PC-9 (cell line): ENCODE measurements around the gene NFKB2. TPM values are rescaled to one million over a fixed set of nuclear protein-coding genes. Genes with fewer than 3 reads are reported as not detected.
A peak's percentile ranks its signal among the peaks of the same experiment; 100 is the strongest.

Experiments
- BruUV-seq: library from RNA; stranded (reverse); fragments of 400-500 nt; replicated peaks from 2 replicates; lab custom pipeline; 2021; lab: Mats Ljungman, UMichigan
- CTCF ChIA-PET: fragments of 300-600 bp; sonication (Branson Sonifier 250); formaldehyde crosslinking; loops from one replicate; lab custom pipeline; 2022; ENCODE audit warnings: antibody characterized with exemption; lab: Charles Lee
- POLR2A ChIA-PET: fragments of 300-600 bp; sonication (Branson Sonifier 250); formaldehyde crosslinking; loops from one replicate; lab custom pipeline; 2022; ENCODE audit warnings: antibody characterized with exemption; ENCODE audit not compliant: unreplicated experiment; lab: Charles Lee
- DNase-seq, 2 experiments: peaks; one replicate each; pipeline versions ENCODE4 v3.0.0 to v3.0.0-alpha.2; 2015 to 2022; ENCODE audit warnings: mixed read lengths in 1 of 2
- H2AFZ ChIP-seq: fragments of 200-600 bp; sonication (generic); 2 replicates; pipeline ENCODE4 v1.8.1; 2017; ENCODE audit warnings: antibody characterized with exemption
- H3F3A ChIP-seq: fragments of 200-600 bp; sonication (generic); 2 replicates; pipeline ENCODE4 v1.8.1; 2017; ENCODE audit warnings: antibody characterized with exemption, mild to moderate bottlenecking, low read depth; ENCODE audit not compliant: insufficient read depth
- H3K27ac ChIP-seq: fragments of 200-600 bp; sonication (generic); 2 replicates; pipeline ENCODE4 v1.6.1; 2016; ENCODE audit warnings: mixed run types
- H3K27me3 ChIP-seq: fragments of 200-600 bp; sonication (generic); 2 replicates; pipeline ENCODE4 v1.6.1; 2016; ENCODE audit warnings: low read depth, mixed run types; ENCODE audit not compliant: insufficient read depth
- H3K36me3 ChIP-seq: fragments of 200-600 bp; sonication (generic); 2 replicates; pipeline ENCODE4 v1.6.1; 2016; ENCODE audit warnings: low read depth, mixed run types
- H3K4me1 ChIP-seq: fragments of 200-600 bp; sonication (generic); replicated peaks from 2 replicates; pipeline ENCODE4 v1.6.1; 2016; ENCODE audit warnings: mixed run types; ENCODE audit not compliant: insufficient read depth
- H3K4me2 ChIP-seq: fragments of 200-600 bp; sonication (generic); 2 replicates; pipeline ENCODE4 v1.6.1; 2017; ENCODE audit warnings: mixed run types
- H3K4me3 ChIP-seq: fragments of 200-600 bp; sonication (generic); 2 replicates; pipeline ENCODE4 v1.6.1; 2016; ENCODE audit warnings: mixed run types
- H3K79me2 ChIP-seq: fragments of 200-600 bp; sonication (generic); 2 replicates; pipeline ENCODE4 v1.6.1; 2017; ENCODE audit warnings: low read depth, mixed run types
- H3K9me2 ChIP-seq: fragments of 200-600 bp; sonication (generic); 2 replicates; pipeline ENCODE4 v1.8.1; 2017; ENCODE audit warnings: mild to moderate bottlenecking; ENCODE audit not compliant: insufficient read depth
- H3K9me3 ChIP-seq: fragments of 200-600 bp; sonication (generic); 2 replicates; pipeline ENCODE4 v1.8.1; 2016; ENCODE audit warnings: low read depth; ENCODE audit not compliant: insufficient read depth
- H4K20me1 ChIP-seq: fragments of 200-600 bp; sonication (generic); 2 replicates; pipeline ENCODE4 v1.8.1; 2017; ENCODE audit not compliant: insufficient read depth
- CTCF ChIP-seq: fragments of 200-600 bp; sonication (generic); conservative IDR thresholded peaks from 2 replicates; pipeline ENCODE4 v1.6.1; 2017; ENCODE audit warnings: mixed run types, antibody characterized with exemption, mild to moderate bottlenecking, moderate library complexity
- EZH2 ChIP-seq: fragments of 200-600 bp; sonication (generic); IDR thresholded peaks from 2 replicates; pipeline ENCODE4 v1.8.0; 2017; ENCODE audit warnings: antibody characterized with exemption, low read depth
- intact Hi-C: fragments of 100-400 bp; cut with micrococcal nuclease; formaldehyde crosslinking; loops from one replicate; pipeline ENCODE4 v1.10.0; 2022; ENCODE audit not compliant: unreplicated experiment
- total RNA-seq: library from RNA; stranded (reverse); gene quantifications from 2 replicates; pipeline ENCODE4 v1.2.3, GENCODE V29; 2021

The NFKB2 gene
- total RNA-seq, 1 experiment from 2014 or later: 26.3 TPM

GRCh38 chr10:102420714-102421506, 25.4 kb downstream of the NFKB2 start, which contains the start of gene FBXL15:
Gene FBXL15 (plus strand): TSS chr10:102420836. CDS start chr10:102421130, 294 bp downstream.
- Histone ChIP-seq H3K79me2 (no peaks in the 10 kb centered on the region), H3K27me3 (0 out of 2 replicates have a peak, but pooled peaks cover 4% of the 10 kb centered on the region), H3K36me3 (no peaks in the 10 kb centered on the region), H3F3A (no peaks in the 10 kb centered on the region; the same call in 1 of the 2 replicates), H3K4me3 (peak within 1 kb of the TSS; percentile 94), H3K4me2 (peak within 1 kb of the TSS; percentile 97), H2AFZ (peak within 1 kb of the TSS; percentile 94), H3K27ac (peak within 1 kb of the TSS; percentile 57), H3K9me2 (no peaks in the 10 kb centered on the region), H4K20me1 (no peaks in the 10 kb centered on the region), H3K4me1 (peaks cover 5% of the 10 kb centered on the region; the same call in 1 of the 2 replicates), H3K9me3 (no peaks in the 10 kb centered on the region)
- CTCF ChIA-PET: interaction anchor here (0.5 to 0.6 kb wide), 3 partner anchors 157 to 953 kb away, joined by 3 to 4 read pairs (median 3); no protein-coding TSS in a partner anchor
- POLR2A ChIA-PET: interaction anchor here (0.6 to 0.7 kb wide), 3 partner anchors 30 to 121 kb away, joined by 3 to 7 read pairs (median 5); no protein-coding TSS in a partner anchor
- TSS peak; percentile 58 for BruUV-seq
- intact Hi-C loops: loop anchor here (2.0 to 5.0 kb wide), 3 partner anchors 18 to 161 kb away; no protein-coding TSS in a partner anchor
- peak; percentile 85 to 89 for DNase-seq
- TF ChIP-seq EZH2: no peak
- no peak for TF ChIP-seq CTCF

GRCh38 chr10:102421507-102421756, 25.9 kb downstream of the NFKB2 start:
- Histone ChIP-seq H3K79me2 (no peaks in the 10 kb centered on the region), H3K36me3 (no peaks in the 10 kb centered on the region), H3K27ac (peak overlapping the region; percentile 57; the same call in 1 of the 2 replicates), H3K9me2 (no peaks in the 10 kb centered on the region), H3K27me3 (no peaks in the 10 kb centered on the region), H2AFZ (peak overlapping the region; percentile 94), H4K20me1 (no peaks in the 10 kb centered on the region), H3F3A (no peaks in the 10 kb centered on the region; the same call in 1 of the 2 replicates), H3K4me3 (peak overlapping the region; percentile 94), H3K4me1 (peaks cover 5% of the 10 kb centered on the region; the same call in 1 of the 2 replicates), H3K4me2 (peak overlapping the region; percentile 97), H3K9me3 (no peaks in the 10 kb centered on the region)
- intact Hi-C loops: loop anchor here (2.0 to 5.0 kb wide), 3 partner anchors 19 to 161 kb away; no protein-coding TSS in a partner anchor
- POLR2A ChIA-PET: interaction anchor here (0.6 kb wide), 2 partner anchors 40 to 120 kb away, joined by 5 to 7 read pairs; no protein-coding TSS in a partner anchor
- no TSS peak for BruUV-seq
- DNase-seq: no peak
- CTCF ChIA-PET: interaction anchor here (0.6 kb wide), 1 partner anchor 251 kb away, joined by 4 read pairs; no protein-coding TSS in a partner anchor
- TF ChIP-seq EZH2 (no peak), CTCF (no peak)

- Histone ChIP-seq H3F3A (no peaks in the 10 kb centered on the region; the same call in 1 of the 2 replicates), H3K27ac (0 out of 2 replicates have a peak overlapping the region, but pooled peaks have one; percentile 57), H3K4me3 (peak overlapping the region; percentile 94), H2AFZ (peak overlapping the region; percentile 94), H4K20me1 (no peaks in the 10 kb centered on the region), H3K9me2 (no peaks in the 10 kb centered on the region), H3K36me3 (no peaks in the 10 kb centered on the region), H3K27me3 (no peaks in the 10 kb centered on the region), H3K4me2 (peak overlapping the region; percentile 97), H3K79me2 (no peaks in the 10 kb centered on the region), H3K9me3 (no peaks in the 10 kb centered on the region), H3K4me1 (peaks cover 5% of the 10 kb centered on the region; the same call in 1 of the 2 replicates)
- intact Hi-C loops: loop anchor here (1.0 to 5.0 kb wide), 6 partner anchors 19 to 289 kb away; partner anchors contain the start of gene PPRC1
- CTCF ChIA-PET: interaction anchor here (1.2 to 1.7 kb wide), 2 partner anchors 10 to 191 kb away, joined by 3 to 5 read pairs; no protein-coding TSS in a partner anchor
- POLR2A ChIA-PET: interaction anchor here (0.6 kb wide), 1 partner anchor 120 kb away, joined by 7 read pairs; no protein-coding TSS in a partner anchor
- BruUV-seq: no TSS peak
- peak in 1 of 2 experiments; percentile 41 for DNase-seq
- no peak for TF ChIP-seq CTCF
- TF ChIP-seq EZH2: no peak
Observed at GRCh38 chr10:102421757-102422512, 26.4 kb downstream of the NFKB2 start.
